HG03108 (cell line): ENCODE data around the gene HES4.
A peak's percentile ranks its signal among the peaks of the same experiment; 100 is the strongest.

Source experiments
- ATAC-seq: cut with Tn5 transposase; IDR thresholded peaks from one replicate; pipeline ENCODE4 v1.9.1; 2021; ENCODE audit warnings: moderate library complexity; ENCODE audit not compliant: unreplicated experiment

The HES4 gene

DNA sequence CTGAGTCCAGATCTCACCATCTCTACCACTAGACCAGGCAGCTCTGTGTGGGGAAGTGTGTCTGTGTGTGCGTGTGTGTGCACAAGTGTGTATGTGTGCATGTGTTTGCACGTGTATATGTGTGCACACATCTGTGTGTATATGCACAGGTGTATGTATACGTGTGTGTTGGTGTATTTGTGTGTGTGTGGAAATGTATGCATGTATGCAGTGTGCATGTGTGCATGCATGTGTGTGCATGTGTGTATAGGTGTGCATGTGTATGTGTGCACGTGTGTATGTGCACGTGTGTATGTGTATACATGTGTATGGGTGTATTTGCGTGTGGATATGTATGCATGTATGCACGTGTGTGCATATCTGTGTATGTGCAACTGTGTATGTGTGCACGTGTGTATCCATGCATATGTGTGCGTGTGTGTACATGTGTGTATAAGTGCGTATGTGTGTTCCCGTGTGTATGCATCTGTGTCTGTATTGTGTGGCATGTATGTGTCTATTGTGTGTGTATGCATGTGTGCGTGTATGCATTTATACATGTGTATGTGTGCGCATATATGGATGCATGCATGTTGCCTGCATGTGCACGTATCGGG is 30.5 kb downstream of the HES4 start:
- ATAC-seq, result no peak

GRCh38 chr1:967466-968343 is 32.2 kb downstream of the HES4 start:
- no peak for ATAC-seq

DNA sequence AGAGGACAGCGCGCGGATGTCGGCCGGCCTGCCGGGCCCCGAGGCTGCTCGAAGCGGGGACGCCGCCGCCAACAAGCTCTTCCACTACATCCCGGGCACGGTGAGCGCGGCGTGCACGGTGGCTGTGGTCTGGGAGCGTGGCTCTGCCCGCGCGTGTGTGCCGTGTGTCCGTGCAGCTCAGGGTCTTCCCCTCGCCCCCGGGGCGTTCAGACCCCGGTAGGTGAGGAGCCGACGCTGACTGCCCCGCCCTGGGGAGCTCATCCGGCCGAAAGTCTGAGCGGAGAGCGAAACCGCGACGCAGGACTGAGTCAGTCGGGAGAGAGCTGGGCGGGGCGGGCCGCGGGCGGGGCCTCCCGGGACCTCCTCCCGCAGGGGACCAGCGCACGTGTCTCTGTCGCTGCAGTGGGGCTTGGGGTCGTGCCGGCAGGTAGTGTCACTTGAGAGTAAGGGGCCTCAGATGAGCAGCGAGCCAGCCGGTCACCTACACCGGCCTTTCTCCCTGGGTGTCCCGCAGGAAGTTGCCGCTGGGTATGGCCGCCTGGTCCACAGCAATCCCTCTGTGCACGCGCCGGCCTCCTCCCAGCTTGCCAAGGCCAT is 33.1 kb downstream of the HES4 start:
- ATAC-seq, result peak; percentile 65

DNA sequence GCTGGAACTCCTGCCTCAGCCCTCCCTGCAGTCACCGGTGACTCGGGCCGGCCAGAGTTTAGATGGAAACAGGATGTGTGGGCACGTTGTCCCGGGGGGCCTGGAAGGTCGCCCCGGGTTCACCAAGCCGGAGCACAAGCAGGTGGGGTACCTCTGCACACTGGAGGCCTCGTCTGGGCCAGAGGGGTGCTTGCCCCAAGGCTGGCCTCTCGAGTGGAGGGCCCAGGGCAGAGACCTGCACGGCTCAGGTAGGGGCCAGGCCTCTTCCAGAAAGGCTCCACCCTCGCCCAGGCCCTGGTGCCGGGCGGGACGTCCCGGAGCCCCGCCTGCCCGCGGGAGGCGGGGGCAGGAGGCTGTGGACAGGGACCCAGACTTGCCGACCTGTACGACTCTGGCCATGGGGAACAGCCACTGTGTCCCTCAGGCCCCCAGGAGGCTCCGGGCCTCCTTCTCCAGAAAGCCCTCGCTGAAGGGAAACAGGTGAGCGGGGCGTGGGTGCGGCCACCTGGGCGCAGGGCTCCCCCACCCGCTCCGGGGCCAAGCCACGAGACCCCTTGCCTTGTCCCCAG is 33.7 kb downstream of the HES4 start, which contains the start of gene PLEKHN1:
Gene PLEKHN1, plus strand, starts transcription at position 348 of the 569 bp plus-strand sequence. Its CDS starts 50 bp downstream, at position 398.
- ATAC-seq, result peak; percentile 33

GRCh38 chr1:965526-966134 is 34.3 kb downstream of the HES4 start:
- ATAC-seq, result no peak

DNA sequence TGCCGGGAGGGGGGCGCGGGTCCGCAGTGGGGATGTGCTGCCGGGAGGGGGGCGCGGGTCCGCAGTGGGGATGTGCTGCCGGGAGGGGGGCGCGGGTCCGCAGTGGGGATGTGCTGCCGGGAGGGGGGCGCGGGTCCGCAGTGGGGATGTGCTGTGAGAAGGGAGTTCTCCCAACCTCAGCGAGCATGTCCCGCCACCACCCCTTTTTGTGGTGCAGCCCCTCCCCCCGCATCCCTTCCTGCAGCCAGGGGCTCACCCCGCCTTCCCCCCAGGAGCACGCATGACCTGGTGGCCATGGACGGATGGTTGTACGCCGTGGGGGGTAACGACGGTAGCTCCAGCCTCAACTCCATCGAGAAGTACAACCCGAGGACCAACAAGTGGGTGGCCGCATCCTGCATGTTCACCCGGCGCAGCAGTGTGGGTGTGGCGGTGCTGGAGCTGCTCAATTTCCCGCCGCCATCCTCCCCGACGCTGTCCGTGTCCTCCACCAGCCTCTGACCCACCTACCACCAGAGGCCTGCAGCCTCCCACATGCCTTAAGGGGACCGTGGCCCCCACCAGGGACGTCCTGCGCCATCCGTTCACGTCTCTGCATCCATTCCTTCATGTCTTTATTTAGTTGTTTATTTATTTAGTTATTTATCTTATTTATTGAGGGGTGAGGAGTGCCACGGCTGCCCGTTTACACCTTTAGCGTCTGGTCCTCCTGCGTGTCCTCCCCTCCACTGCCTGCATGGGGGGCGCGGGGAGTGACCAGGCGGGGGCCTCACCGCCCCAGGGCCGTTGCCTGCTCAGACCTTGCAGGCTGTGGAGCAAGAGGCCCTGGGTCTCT is 35.0 kb downstream of the HES4 start:
- no peak for ATAC-seq

- ATAC-seq, result no peak
Observed at GRCh38 chr1:963746-964525, 36.0 kb downstream of the HES4 start.

- ATAC-seq, result no peak
Observed at GRCh38 chr1:963301-963651, 36.6 kb downstream of the HES4 start.

DNA sequence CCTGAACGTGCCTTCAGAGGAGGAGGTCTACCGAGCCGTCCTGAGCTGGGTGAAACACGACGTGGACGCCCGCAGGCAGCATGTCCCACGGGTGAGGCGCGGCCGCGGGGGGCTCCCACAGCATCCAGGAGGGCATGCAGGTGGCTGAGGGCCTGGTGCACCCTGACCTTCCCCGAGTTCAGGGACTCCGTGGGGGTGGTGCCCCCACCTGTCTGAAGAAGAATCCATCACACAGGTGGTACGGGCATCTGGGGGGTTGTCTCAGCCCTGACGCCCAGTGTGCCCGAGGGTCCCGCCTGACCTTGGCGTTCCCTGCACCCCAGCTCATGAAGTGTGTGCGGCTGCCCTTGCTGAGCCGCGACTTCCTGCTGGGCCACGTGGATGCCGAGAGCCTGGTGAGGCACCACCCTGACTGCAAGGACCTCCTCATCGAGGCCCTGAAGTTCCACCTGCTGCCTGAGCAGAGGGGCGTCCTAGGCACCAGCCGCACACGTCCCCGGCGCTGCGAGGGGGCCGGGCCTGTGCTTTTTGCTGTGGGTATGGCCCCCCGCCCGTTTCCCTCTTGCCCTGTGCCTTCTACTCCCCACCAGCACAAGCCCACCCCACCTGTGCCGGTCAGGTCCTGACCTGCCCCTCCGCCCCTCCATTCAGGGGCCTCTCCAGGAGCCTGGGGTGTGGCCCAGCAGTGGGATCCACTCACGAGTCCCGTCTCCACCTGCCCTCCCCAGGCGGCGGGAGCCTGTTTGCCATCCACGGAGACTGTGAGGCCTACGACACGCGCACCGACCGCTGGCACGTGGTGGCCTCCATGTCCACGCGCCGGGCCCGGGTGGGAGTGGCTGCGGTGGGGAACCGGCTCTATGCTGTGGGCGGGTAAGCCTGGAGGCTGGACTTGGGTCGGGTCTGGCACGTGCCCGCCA is 37.3 kb downstream of the HES4 start:
- no peak for ATAC-seq

DNA sequence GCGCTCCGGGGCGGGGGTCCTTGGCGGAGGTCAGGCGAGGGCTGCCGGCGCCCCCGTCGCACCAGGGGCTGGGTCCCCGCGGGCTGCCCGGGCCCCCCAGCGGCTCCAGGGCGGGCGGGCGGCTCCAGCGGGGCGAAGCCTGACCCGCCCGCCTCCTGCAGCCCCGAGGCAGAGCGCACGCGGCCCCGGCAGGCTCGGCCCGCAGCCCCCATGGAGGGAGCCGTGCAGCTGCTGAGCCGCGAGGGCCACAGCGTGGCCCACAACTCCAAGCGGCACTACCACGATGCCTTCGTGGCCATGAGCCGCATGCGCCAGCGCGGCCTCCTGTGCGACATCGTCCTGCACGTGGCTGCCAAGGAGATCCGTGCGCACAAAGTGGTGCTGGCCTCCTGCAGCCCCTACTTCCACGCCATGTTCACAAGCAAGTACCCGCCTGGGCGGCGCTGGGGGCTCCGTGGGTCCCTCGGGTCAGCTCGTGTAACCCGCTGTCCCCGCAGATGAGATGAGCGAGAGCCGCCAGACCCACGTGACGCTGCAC is 38.7 kb downstream of the HES4 start:
- no peak for ATAC-seq

GRCh38 chr1:960363-961131 is 39.4 kb downstream of the HES4 start, which contains the start of gene KLHL17:
KLHL17 (plus strand) TSS chr1:960584; CDS start chr1:960694, 110 bp downstream.
- no peak for ATAC-seq

GRCh38 chr1:959731-960362 is 40.0 kb downstream of the HES4 start:
- no peak for ATAC-seq

DNA sequence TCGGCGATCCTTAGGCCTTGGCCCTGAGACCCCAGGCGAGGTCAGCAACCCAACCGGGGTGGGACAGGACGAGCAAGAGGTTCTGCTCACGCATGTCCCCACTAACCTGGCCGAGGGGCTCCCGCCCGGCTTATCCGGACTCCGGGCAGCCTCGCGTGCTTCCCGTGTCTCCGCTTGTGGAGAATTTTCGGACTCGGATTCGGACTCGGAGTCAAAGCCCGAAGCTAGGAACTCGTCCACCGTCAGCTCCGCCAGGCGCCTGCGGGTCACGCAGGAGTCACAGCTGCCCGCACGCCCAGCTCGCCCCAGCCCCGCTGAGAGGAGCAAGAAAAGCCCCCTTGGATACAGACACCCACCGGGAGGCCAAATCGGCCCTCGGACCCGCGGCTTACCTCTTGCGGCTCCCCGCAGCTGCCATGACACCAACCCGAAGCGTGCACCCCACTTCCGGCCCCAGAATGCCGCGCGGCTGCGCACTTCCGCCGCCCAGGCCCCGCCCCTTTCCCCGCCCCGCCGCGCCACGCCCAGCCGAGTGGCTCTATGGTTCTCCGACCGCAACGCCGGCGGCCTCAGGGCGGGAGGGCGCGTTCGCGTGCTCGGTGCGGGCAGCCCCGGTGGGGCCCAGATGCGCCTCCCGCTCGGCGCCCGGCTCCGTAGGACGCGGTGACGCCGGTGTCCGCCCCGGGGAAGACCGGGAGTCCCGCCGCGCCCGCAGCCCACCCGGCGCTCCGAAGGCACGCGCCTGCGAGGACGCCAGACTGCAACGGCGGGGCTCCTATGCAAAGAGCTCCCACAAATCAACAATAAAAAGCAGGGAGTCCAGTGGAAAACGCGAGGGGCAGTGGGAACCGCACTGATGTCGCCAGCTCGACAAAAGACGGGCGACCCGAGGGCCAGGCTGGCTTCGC is 40.8 kb downstream of the HES4 start, which contains the start of gene NOC2L:
Gene NOC2L, minus strand, starts transcription at position 434 of the 908 bp plus-strand sequence. Its CDS starts 16 bp downstream, at position 418.
- peak; percentile 52 for ATAC-seq

DNA sequence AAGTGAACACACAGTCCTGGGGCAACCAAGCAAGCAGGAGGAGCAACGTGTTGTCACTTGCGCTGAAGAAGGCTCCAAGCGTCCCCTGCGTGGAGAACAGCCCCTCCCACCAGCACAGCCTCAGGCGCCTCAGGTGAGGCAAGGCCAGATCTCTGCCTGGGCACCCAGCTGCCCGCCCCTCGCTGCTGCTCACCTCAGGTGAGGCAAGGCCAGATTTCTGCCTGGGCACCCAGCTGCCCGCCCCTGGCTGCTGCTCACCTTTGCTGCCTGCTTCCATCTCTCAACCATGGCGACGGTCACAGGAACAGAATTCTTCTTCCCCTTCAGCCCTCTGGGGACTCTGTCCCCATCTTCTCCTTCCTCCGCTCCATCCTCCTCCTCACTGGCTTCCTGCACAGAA is 43.3 kb downstream of the HES4 start:
- no peak for ATAC-seq

GRCh38 chr1:955474-955873 is 44.4 kb downstream of the HES4 start:
- ATAC-seq, result no peak

DNA sequence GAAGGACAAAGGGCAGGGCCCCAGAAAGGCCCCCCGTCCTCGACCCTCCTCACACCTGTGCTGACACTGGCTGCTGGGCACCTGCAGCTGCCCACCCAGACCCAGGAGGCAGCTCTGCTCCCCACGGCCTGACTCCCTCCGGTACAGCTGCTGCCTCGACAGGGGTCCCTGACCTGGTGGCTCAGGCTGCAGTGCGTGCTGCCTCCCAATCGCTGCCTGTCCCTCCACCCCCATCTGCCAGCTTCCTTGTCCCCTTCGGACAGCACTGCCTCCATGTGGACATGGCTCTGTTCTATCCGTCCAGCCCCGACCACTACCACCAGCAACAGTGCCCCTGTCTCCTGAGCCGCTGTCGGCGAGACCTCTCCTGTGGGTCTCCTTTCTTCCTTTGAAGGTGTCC is 45.0 kb downstream of the HES4 start:
- ATAC-seq, result no peak
